OCI-LY7 (cell line): ENCODE results near the gene TOMM20L. TPM values are rescaled to one million over a fixed set of nuclear protein-coding genes. Genes with fewer than 3 reads are reported as not detected.

Source experiments
- BruUV-seq: library from RNA; stranded (reverse); fragments of 400-500 nt; replicated peaks from 2 replicates; lab custom pipeline; 2021; lab: Mats Ljungman, UMichigan
- CTCF ChIA-PET: fragments of 300-600 bp; sonication (Branson Sonifier 250); formaldehyde crosslinking; loops from one replicate; lab custom pipeline; 2022; ENCODE audit warnings: antibody characterized with exemption; ENCODE audit not compliant: unreplicated experiment; lab: Charles Lee
- POLR2A ChIA-PET: fragments of 300-600 bp; sonication (Branson Sonifier 250); formaldehyde crosslinking; loops from one replicate; lab custom pipeline; 2022; ENCODE audit warnings: antibody characterized with exemption; lab: Charles Lee
- DNase-seq: peaks from one replicate; pipeline ENCODE4 v3.0.0-alpha.2; 2015; ENCODE audit warnings: low spot score
- H2AFZ ChIP-seq: fragments of 200-600 bp; sonication (generic), shearing (Covaris generic); 2 replicates; pipeline ENCODE4 v1.6.1; 2014; ENCODE audit warnings: mild to moderate bottlenecking, antibody characterized with exemption, low read length, moderate library complexity
- H3K27ac ChIP-seq: fragments of 200-600 bp; sonication (generic); 2 replicates; pipeline ENCODE4 v1.5.1; 2014; ENCODE audit warnings: mixed run types, low read depth, mild to moderate bottlenecking, moderate library complexity, low read length, inconsistent platforms; ENCODE audit not compliant: poor library complexity, severe bottlenecking
- H3K36me3 ChIP-seq: fragments of 200-600 bp; sonication (generic); 2 replicates; pipeline ENCODE4 v1.6.1; 2014; ENCODE audit warnings: mild to moderate bottlenecking, antibody characterized with exemption, low read length, moderate library complexity, mixed read lengths; ENCODE audit not compliant: insufficient read depth
- H3K4me1 ChIP-seq: fragments of 200-600 bp; sonication (generic); 2 replicates; pipeline ENCODE4 v1.5.1; 2014; ENCODE audit warnings: mild to moderate bottlenecking, low read length; ENCODE audit not compliant: insufficient read depth, poor library complexity, severe bottlenecking
- H3K4me2 ChIP-seq: fragments of 200-600 bp; sonication (generic); 2 replicates; pipeline ENCODE4 v1.6.1; 2014; ENCODE audit warnings: mild to moderate bottlenecking, low read length
- H3K4me3 ChIP-seq: fragments of 200-600 bp; sonication (generic); 2 replicates; pipeline ENCODE4 v1.5.1; 2014; ENCODE audit warnings: mild to moderate bottlenecking, low read depth, low read length; ENCODE audit not compliant: poor library complexity, severe bottlenecking
- H3K79me2 ChIP-seq: fragments of 200-600 bp; sonication (generic); 2 replicates; pipeline ENCODE4 v1.6.1; 2016; ENCODE audit warnings: low read depth, mild to moderate bottlenecking, low read length, moderate library complexity, mixed read lengths; ENCODE audit not compliant: insufficient read depth
- H3K9me2 ChIP-seq: fragments of 200-600 bp; sonication (generic); 2 replicates; pipeline ENCODE4 v1.6.1; 2016; ENCODE audit warnings: mild to moderate bottlenecking, low read length, mixed read lengths; ENCODE audit not compliant: insufficient read depth
- H3K9me3 ChIP-seq: fragments of 200-600 bp; sonication (generic); 2 replicates; pipeline ENCODE4 v1.6.1; 2014; ENCODE audit warnings: mild to moderate bottlenecking, mixed run types, low read length, mixed read lengths
- H4K20me1 ChIP-seq: fragments of 200-600 bp; sonication (generic); 2 replicates; pipeline ENCODE4 v1.6.1; 2014; ENCODE audit warnings: mild to moderate bottlenecking, antibody characterized with exemption, low read length, moderate library complexity, mixed read lengths; ENCODE audit not compliant: insufficient read depth
- CTCF ChIP-seq: fragments of 200-600 bp; sonication (generic); conservative IDR thresholded peaks from 2 replicates; pipeline ENCODE4 v1.5.1; 2014; ENCODE audit warnings: mild to moderate bottlenecking, antibody characterized with exemption, low read length, moderate library complexity, mixed read lengths
- EZH2phosphoT487 ChIP-seq: fragments of 200-600 bp; sonication (generic); IDR thresholded peaks from 2 replicates; pipeline ENCODE4 v1.6.1; 2018; ENCODE audit warnings: low read depth, borderline replicate concordance, mild to moderate bottlenecking, mixed run types, antibody characterized with exemption, low read length, moderate library complexity, mixed read lengths
- intact Hi-C: fragments of 100-400 bp; cut with micrococcal nuclease; formaldehyde crosslinking; loops from one replicate; pipeline ENCODE4 v1.10.0; 2022; ENCODE audit not compliant: unreplicated experiment
- total RNA-seq, 2 experiments: library from RNA; depleted of rRNA in 1 of 2; stranded (reverse); fragments of >200 nt in 1 of 2; shearing (Covaris generic) in 1 of 2; gene quantifications; 2 replicates each; pipeline ENCODE4 v1.2.3, GENCODE V29; 2014 to 2022

The TOMM20L gene
- total RNA-seq, 2 experiments from 2014 or later, result not detected

- Histone ChIP-seq H4K20me1 (no peaks in the 10 kb centered on the region), H3K27ac (peak overlapping the region; percentile 94), H3K79me2 (peaks cover 69% of the 10 kb centered on the region), H3K9me3 (no peaks in the 10 kb centered on the region), H3K9me2 (no peaks in the 10 kb centered on the region), H3K4me1 (peaks cover 33% of the 10 kb centered on the region), H3K4me2 (peak overlapping the region; percentile 86), H3K4me3 (peak overlapping the region; percentile 95), H2AFZ (peak overlapping the region; percentile 90), H3K36me3 (peaks cover 48% of the 10 kb centered on the region)
- peak; percentile 62 for DNase-seq
- ChIA-PET CTCF (no interaction called here), POLR2A (interaction anchor here (0.7 to 1.9 kb wide), 6 partner anchors 8 to 236 kb away, joined by 3 to 13 read pairs (median 4); partner anchors contain the start of genes ACTR10 and ARID4A)
- BruUV-seq, result TSS peak; percentile 87
- TF ChIP-seq EZH2phosphoT487 (no peak), CTCF (no peak)
- intact Hi-C loops, result loop anchor here (5.0 kb wide), 1 partner anchor 181 kb away; no protein-coding TSS in a partner anchor
Measured at GRCh38 chr14:58428118-58428683, 32.5 kb downstream of the TOMM20L start.

GRCh38 chr14:58430156-58430555 lies 34.4 kb downstream of the TOMM20L start:
- Histone ChIP-seq H3K36me3 (peaks cover 44% of the 10 kb centered on the region), H2AFZ (peak overlapping the region; percentile 90; the same call in 1 of the 2 replicates), H4K20me1 (no peaks in the 10 kb centered on the region), H3K4me1 (peaks cover 33% of the 10 kb centered on the region), H3K4me2 (peak overlapping the region; percentile 86), H3K79me2 (peaks cover 52% of the 10 kb centered on the region), H3K9me2 (no peaks in the 10 kb centered on the region), H3K4me3 (peak overlapping the region; percentile 95), H3K27ac (no peak overlapping the region), H3K9me3 (no peaks in the 10 kb centered on the region)
- BruUV-seq, result no TSS peak
- intact Hi-C loops, result no loop called here
- POLR2A ChIA-PET, result interaction anchor here (0.6 to 1.2 kb wide), 6 partner anchors 16 to 1919 kb away, joined by 3 to 4 read pairs (median 3); no protein-coding TSS in a partner anchor
- peak; percentile 10 for DNase-seq
- CTCF ChIA-PET, result no interaction called here
- TF ChIP-seq CTCF (no peak), EZH2phosphoT487 (no peak)

GRCh38 chr14:58439476-58439875 lies 43.7 kb downstream of the TOMM20L start:
- no TSS peak for BruUV-seq
- Histone ChIP-seq H3K27ac (no peak overlapping the region), H2AFZ (no peak overlapping the region), H3K4me1 (no peaks in the 10 kb centered on the region), H3K9me3 (no peaks in the 10 kb centered on the region), H3K36me3 (peaks cover 81% of the 10 kb centered on the region), H3K9me2 (no peaks in the 10 kb centered on the region), H3K4me3 (no peak overlapping the region), H4K20me1 (no peaks in the 10 kb centered on the region), H3K4me2 (no peak overlapping the region), H3K79me2 (no peaks in the 10 kb centered on the region)
- ChIA-PET POLR2A (interaction anchor here (0.6 kb wide), 1 partner anchor 845 kb away, joined by 3 read pairs; no protein-coding TSS in a partner anchor), CTCF (no interaction called here)
- DNase-seq, result no peak
- intact Hi-C loops, result no loop called here
- TF ChIP-seq CTCF (no peak), EZH2phosphoT487 (no peak)
